Bronchial epithelial cell (primary cell): ENCODE data around the gene ECD. TPM values are rescaled to one million over a fixed set of nuclear protein-coding genes. Genes with fewer than 3 reads are reported as not detected.

ENCODE experiments used
- DNase-seq: peaks from one replicate; pipeline ENCODE4 v3.0.0-alpha.2; 2010; ENCODE audit warnings: low read depth
- FAIRE-seq: peaks from 2 replicates; lab custom pipeline; 2011; peaks lifted over from hg19 to GRCh38; lab: Jason Lieb, UNC
- H3K27me3 ChIP-seq: 2 replicates; pipeline ENCODE4 v1.5.1; 2011; ENCODE audit warnings: low read length; ENCODE audit not compliant: control insufficient read depth, insufficient read depth
- H3K36me3 ChIP-seq: 2 replicates; pipeline ENCODE4 v1.5.1; 2011; ENCODE audit warnings: low read length; ENCODE audit not compliant: control insufficient read depth, insufficient read depth
- H3K4me3 ChIP-seq: 2 replicates; pipeline ENCODE4 v1.5.1; 2011; ENCODE audit warnings: mild to moderate bottlenecking, low read depth, low read length, control low read depth
- CTCF ChIP-seq: IDR thresholded peaks from 2 replicates; pipeline ENCODE4 v1.5.1; 2011; ENCODE audit warnings: mild to moderate bottlenecking, moderate library complexity, low read length, control low read depth, inconsistent platforms; ENCODE audit not compliant: insufficient read depth, severe bottlenecking
- total RNA-seq: library from RNA; depleted of rRNA; stranded (reverse); fragments of >200 nt; gene quantifications from 2 replicates; pipeline ENCODE4 v1.2.1, GENCODE V29; 2014

ECD gene
- total RNA-seq, 1 donor from 2014 or later: 17.6 TPM

- DNase-seq: no peak
- H3K4me3 ChIP-seq: no peak overlapping the region
- no peak for FAIRE-seq
- peaks cover 1% of the 10 kb centered on the region for H3K36me3 ChIP-seq
- TF ChIP-seq CTCF: no peak
- no peaks in the 10 kb centered on the region for H3K27me3 ChIP-seq
Measured at GRCh38 chr10:73183667-73184281, 16.0 kb upstream of the ECD start.

GRCh38 chr10:73182568-73182967, 14.8 kb upstream of the ECD start:
- no peak for TF ChIP-seq CTCF
- H3K27me3 ChIP-seq: no peaks in the 10 kb centered on the region
- DNase-seq (no peak), FAIRE-seq (no peak)
- no peak overlapping the region for H3K4me3 ChIP-seq
- H3K36me3 ChIP-seq: peaks cover 1% of the 10 kb centered on the region

GRCh38 chr10:73174148-73174925, 6.5 kb upstream of the ECD start:
- no peak for FAIRE-seq

GRCh38 chr10:73172867-73173266, 5.1 kb upstream of the ECD start:
- DNase-seq: no peak
- FAIRE-seq: no peak
- TF ChIP-seq CTCF: no peak
- H3K36me3 ChIP-seq: peaks cover 1% of the 10 kb centered on the region
- H3K27me3 ChIP-seq: no peaks in the 10 kb centered on the region
- H3K4me3 ChIP-seq: no peak overlapping the region

More at GRCh38 chr10:73174148-73174925, 6.5 kb upstream of the ECD start:
- no peak for TF ChIP-seq CTCF
- Histone ChIP-seq H3K36me3 (peaks cover 1% of the 10 kb centered on the region), H3K27me3 (no peaks in the 10 kb centered on the region), H3K4me3 (no peak overlapping the region)
- DNase-seq: no peak

- FAIRE-seq (no peak), DNase-seq (no peak)
- H3K27me3 ChIP-seq: no peaks in the 10 kb centered on the region
- H3K36me3 ChIP-seq: no peaks in the 10 kb centered on the region
- no peak for TF ChIP-seq CTCF
- no peak overlapping the region for H3K4me3 ChIP-seq
Measured at GRCh38 chr10:73169320-73169719, 1.5 kb upstream of the ECD start.

GRCh38 chr10:73168465-73168803, 626 bp upstream of the ECD start:
- FAIRE-seq (no peak), DNase-seq (peak; percentile 19)
- Histone ChIP-seq H3K27me3 (no peaks in the 10 kb centered on the region), H3K36me3 (no peaks in the 10 kb centered on the region), H3K4me3 (peak overlapping the region; percentile 82)
- TF ChIP-seq CTCF: no peak
